Sigmoid colon (tissue), 7 donors: ENCODE data around the gene ARRB1. TPM values are rescaled to one million over a fixed set of nuclear protein-coding genes. Genes with fewer than 3 reads are reported as not detected.

ENCODE experiments used
- DNase-seq: peaks from one replicate; pipeline ENCODE4 v3.0.0-alpha.2; 2019
- H3K27ac ChIP-seq, 4 donors: fragments of 200-600 bp; sonication (generic); one replicate each; pipeline ENCODE4 v1.5.1; 2016 to 2019; ENCODE audit warnings: mild to moderate bottlenecking in 1 of 4
- H3K27me3 ChIP-seq, 3 donors: fragments of 200-600 bp; sonication (generic); one replicate each; pipeline ENCODE4 v1.5.1; 2019; ENCODE audit warnings: mild to moderate bottlenecking in 1 of 3
- H3K36me3 ChIP-seq, 4 donors: fragments of 200-600 bp; sonication (generic); one replicate each; pipeline ENCODE4 v1.5.1; 2016 to 2019
- H3K4me1 ChIP-seq, 4 donors: fragments of 200-600 bp; sonication (generic); one replicate each; pipeline ENCODE4 v1.5.1; 2017 to 2019
- H3K4me3 ChIP-seq, 4 donors: fragments of 200-600 bp; sonication (generic); one replicate each; pipeline ENCODE4 v1.5.1; 2017 to 2019; ENCODE audit warnings: mild to moderate bottlenecking in 2 of 4, moderate library complexity in 1 of 4
- H3K9me3 ChIP-seq, 4 donors: fragments of 200-600 bp in 3 of 4; sonication (generic) in 3 of 4; one replicate each; pipeline versions ENCODE4 v1.5.1 to v1.6.1; 2013 to 2019
- EP300 ChIP-seq, 4 donors: sonication (generic); formaldehyde crosslinking; IDR thresholded peaks; one replicate each; pipeline ENCODE4 v1.6.1; 2017; ENCODE audit warnings: antibody characterized with exemption in 4 of 4
- POLR2A ChIP-seq, 2 donors: fragments of 450-650 bp; IDR thresholded peaks; one replicate each; pipeline ENCODE4 v1.6.1; 2016; ENCODE audit warnings: antibody characterized with exemption in 2 of 2, mild to moderate bottlenecking in 2 of 2, moderate library complexity in 2 of 2
- POLR2AphosphoS5 ChIP-seq, 4 donors: sonication (generic); formaldehyde crosslinking; IDR thresholded peaks; one replicate each; pipeline ENCODE4 v1.6.1; 2017; ENCODE audit warnings: antibody characterized with exemption in 4 of 4
- WGBS, 2 donors: extraction: QIAGEN DNeasy Blood & Tissue Kit; methylation state at CpG; one replicate each; pipeline ENCODE4 v1.1.7; 2013; 5-methylcytosine and 5-hydroxymethylcytosine counted together
- intact Hi-C: fragments of 100-400 bp; cut with DNase I; formaldehyde crosslinking; loops from one replicate; pipeline ENCODE4 v1.15.1; 2023
- polyA plus RNA-seq, 3 donors: library from polyadenylated mRNA; stranded (reverse); fragments of 200-250 nt; gene quantifications; one replicate each; pipeline ENCODE4 v1.2.3, GENCODE V29; 2013
- total RNA-seq, 4 donors: library from RNA; depleted of rRNA; stranded (reverse); fragments of >200 nt; gene quantifications; one replicate each; pipeline ENCODE4 v1.1.0, GENCODE V29; 2016
- TF ChIP-seq, protein P1 (sequence below), 4 experiments: fragments of 450-650 bp in 3 of 4; fragments of 200-600 bp in 1 of 4; IDR thresholded peaks; one replicate each; pipeline ENCODE4 v1.5.1; 2016 to 2019; ENCODE audit warnings: antibody characterized with exemption in 4 of 4, mild to moderate bottlenecking in 3 of 4, moderate library complexity in 2 of 4
- donor health status: healthy with polysubstance abuse.
- donor health status: Bipolar disorder and iron deficiency.
- donor health status: healthy.

Gene ARRB1
- total and polyA plus RNA-seq, 7 donors = 24.0 to 96.7 (median 45.6) TPM

DNA sequence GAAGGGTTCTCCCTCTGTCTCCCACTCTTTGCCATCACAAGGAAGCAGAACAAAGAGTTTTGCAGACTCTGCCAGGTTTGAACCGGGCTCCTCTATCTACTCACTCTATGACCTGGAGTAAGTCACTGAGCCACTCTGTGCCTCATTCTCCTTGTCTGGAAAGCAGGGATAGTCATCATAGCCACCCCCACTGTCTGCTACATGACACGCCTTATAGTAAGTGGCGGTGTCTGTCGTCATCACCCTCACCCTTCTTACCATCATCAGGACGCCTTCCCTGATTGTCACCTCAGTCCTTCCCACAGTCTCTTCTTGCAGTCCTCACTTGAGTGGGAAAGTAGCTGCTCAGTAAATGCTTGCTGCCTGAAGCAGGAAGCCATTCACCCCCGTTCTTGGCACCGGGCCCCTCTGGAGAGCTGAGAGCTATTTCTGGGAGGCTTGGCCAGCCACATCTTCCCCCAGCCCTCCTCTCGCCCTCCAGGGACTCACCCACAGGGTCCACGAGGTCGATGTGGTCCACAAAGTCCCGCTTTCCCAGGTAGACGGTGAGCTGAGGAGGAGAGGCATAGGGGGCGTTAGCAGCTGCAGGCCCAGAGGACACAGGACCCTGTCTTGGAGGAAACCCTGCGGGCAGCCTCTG lies 64.5 kb downstream of the ARRB1 start:
- H3K36me3 ChIP-seq = peaks cover 22 to 68% (median 34%) of the 10 kb centered on the region in 4 donors
- peaks cover 0 to 2% (median 0%) of the 10 kb centered on the region in 4 donors for H3K4me1 ChIP-seq
- no peak for DNase-seq
- no peaks in the 10 kb centered on the region for H3K9me3 ChIP-seq
- no peak overlapping the region for H3K27ac ChIP-seq
- intact Hi-C loops = loop anchor here (10.0 kb wide), 1 partner anchor 248 kb away; no protein-coding TSS in a partner anchor
- H3K27me3 ChIP-seq = no peaks in the 10 kb centered on the region
- TF ChIP-seq EP300 (IDR thresholded peaks at IDR 0.05) (no peak), POLR2A (IDR thresholded peaks at IDR 0.05) (no peak), POLR2AphosphoS5 (IDR thresholded peaks at IDR 0.05) (no peak)
- TF ChIP-seq, protein P1, sequence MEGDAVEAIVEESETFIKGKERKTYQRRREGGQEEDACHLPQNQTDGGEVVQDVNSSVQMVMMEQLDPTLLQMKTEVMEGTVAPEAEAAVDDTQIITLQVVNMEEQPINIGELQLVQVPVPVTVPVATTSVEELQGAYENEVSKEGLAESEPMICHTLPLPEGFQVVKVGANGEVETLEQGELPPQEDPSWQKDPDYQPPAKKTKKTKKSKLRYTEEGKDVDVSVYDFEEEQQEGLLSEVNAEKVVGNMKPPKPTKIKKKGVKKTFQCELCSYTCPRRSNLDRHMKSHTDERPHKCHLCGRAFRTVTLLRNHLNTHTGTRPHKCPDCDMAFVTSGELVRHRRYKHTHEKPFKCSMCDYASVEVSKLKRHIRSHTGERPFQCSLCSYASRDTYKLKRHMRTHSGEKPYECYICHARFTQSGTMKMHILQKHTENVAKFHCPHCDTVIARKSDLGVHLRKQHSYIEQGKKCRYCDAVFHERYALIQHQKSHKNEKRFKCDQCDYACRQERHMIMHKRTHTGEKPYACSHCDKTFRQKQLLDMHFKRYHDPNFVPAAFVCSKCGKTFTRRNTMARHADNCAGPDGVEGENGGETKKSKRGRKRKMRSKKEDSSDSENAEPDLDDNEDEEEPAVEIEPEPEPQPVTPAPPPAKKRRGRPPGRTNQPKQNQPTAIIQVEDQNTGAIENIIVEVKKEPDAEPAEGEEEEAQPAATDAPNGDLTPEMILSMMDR (IDR thresholded peaks at IDR 0.05) = no peak
- no peak overlapping the region for H3K4me3 ChIP-seq
- 75 to 85% methylated on average over 14 of the region's 14 CpGs for WGBS, 2 donors

DNA sequence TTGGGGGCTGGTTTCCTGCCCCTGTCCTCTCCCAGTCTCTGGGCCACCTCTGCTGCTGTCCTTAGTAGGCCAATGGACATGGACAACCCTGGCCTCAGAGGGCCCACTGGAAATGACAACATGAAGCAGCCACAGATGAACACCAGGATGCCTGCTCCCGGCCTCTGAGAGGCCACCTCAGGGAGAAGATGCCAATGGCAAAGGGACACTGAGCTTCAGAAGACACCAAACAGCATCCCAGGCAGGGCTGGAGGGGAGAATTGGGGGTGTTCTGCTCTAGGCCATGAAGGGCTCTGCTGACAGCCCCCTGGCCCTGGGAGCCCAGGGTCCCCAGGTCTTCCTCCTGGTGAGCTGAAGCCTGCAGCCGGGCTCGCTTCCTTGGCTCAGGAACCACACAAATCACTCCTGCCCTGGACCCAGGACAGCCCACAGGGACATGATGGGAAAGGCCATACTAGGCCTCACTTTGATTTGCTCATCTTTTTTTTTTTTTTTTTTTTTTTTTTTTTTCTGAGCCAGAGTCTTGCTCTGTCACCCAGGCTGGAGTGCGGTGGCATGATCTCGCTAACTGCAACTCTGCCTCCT lies 65.6 kb downstream of the ARRB1 start:
- H3K27me3 ChIP-seq = no peaks in the 10 kb centered on the region
- peaks cover 22 to 75% (median 44%) of the 10 kb centered on the region in 4 donors for H3K36me3 ChIP-seq
- peaks cover 0 to under 1% (median 0%) of the 10 kb centered on the region in 4 donors for H3K4me1 ChIP-seq
- 97 to 98% methylated on average over 5 of the region's 5 CpGs for WGBS, 2 donors
- no peak for DNase-seq
- no peak overlapping the region for H3K4me3 ChIP-seq
- intact Hi-C loops = loop anchor here (10.0 kb wide), 1 partner anchor 249 kb away; no protein-coding TSS in a partner anchor
- no peak overlapping the region for H3K27ac ChIP-seq
- TF ChIP-seq POLR2A (IDR thresholded peaks at IDR 0.05) (no peak), EP300 (IDR thresholded peaks at IDR 0.05) (no peak), POLR2AphosphoS5 (IDR thresholded peaks at IDR 0.05) (no peak)
- TF ChIP-seq, protein P1 (IDR thresholded peaks at IDR 0.05) = no peak
- H3K9me3 ChIP-seq = no peaks in the 10 kb centered on the region

DNA sequence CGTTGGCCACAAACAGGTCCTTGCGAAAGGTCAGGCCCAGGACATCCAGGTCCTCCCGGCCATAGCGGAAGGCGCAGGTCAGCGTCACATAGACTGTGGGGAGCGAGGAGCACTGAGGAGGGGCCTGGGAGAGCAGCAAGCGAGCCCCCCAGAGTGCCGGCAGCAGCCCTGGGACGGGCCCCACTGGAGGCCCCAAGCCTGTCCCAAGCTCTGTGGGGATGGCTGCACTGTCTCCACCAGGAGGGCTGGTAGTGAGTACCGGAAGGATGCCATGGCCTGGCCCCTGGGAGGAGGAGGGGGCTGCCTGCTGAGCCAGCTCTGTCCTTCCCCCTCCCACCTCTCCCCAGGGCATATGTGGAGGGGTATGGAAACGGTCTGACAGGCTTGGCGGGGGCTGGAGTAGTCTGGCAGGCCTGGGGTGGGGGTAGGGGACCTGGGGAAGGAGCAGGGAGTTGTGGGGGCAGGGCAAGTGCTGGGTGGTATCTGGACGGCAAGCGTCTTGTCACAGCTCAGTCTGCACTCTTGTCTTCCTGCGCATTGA lies 68.0 kb downstream of the ARRB1 start:
- H3K36me3 ChIP-seq = peaks cover 27 to 81% (median 43%) of the 10 kb centered on the region in 4 donors
- TF ChIP-seq EP300 (IDR thresholded peaks at IDR 0.05) (no peak), POLR2AphosphoS5 (IDR thresholded peaks at IDR 0.05) (no peak), POLR2A (IDR thresholded peaks at IDR 0.05) (no peak)
- TF ChIP-seq, protein P1 (IDR thresholded peaks at IDR 0.05) = no peak
- peaks cover 0 to 12% (median 7%) of the 10 kb centered on the region in 4 donors for H3K4me1 ChIP-seq
- intact Hi-C loops = loop anchor here (10.0 kb wide), 1 partner anchor 251 kb away; no protein-coding TSS in a partner anchor
- H3K4me3 ChIP-seq = no peak overlapping the region
- no peaks in the 10 kb centered on the region for H3K27me3 ChIP-seq
- WGBS, 2 donors = 83 to 94% methylated on average over 16 of the region's 16 CpGs
- no peaks in the 10 kb centered on the region for H3K9me3 ChIP-seq
- no peak for DNase-seq
- H3K27ac ChIP-seq = no peak overlapping the region

DNA sequence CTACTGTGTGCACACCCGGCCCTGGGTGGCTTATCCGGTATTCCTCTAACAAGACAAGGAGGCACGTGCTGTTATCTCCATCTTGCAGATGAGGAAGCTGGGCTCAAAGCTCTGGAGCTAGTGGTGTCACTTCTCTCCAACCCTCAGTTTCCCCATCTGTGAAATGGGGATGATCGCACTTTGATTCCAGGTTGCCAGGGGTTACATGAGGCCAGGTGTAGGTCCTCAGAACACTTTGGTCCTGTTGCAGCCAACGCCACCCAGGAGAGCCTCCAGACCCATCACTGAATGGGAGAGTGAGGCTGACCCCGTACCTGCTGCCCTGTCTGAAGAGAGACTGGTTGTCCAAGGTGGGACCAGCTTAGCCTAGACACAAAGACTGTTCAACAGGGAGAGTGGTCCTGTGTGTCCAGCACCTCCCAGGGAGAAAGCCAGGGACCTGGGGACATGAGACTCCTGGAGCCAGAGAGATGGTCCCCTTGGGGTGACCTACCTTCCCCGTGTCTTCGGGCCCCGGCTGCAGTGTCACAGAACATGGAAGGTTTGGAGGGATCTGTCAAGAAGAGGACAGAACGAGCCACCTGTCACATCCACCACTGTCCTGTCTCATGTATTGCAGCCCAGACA lies 69.9 kb downstream of the ARRB1 start:
- TF ChIP-seq POLR2AphosphoS5 (IDR thresholded peaks at IDR 0.05) = no peak
- TF ChIP-seq POLR2A (IDR thresholded peaks at IDR 0.05) = no peak
- TF ChIP-seq, protein P1 (IDR thresholded peaks at IDR 0.05) = no peak
- TF ChIP-seq EP300 (IDR thresholded peaks at IDR 0.05) = no peak
- peak overlapping the region in 1 of 4 donors; percentile 20 for H3K27ac ChIP-seq
- peaks cover 0 to 12% (median 7%) of the 10 kb centered on the region in 4 donors for H3K4me1 ChIP-seq
- H3K4me3 ChIP-seq = no peak overlapping the region
- WGBS, 2 donors = 81 to 89% methylated on average over 10 of the region's 10 CpGs
- H3K27me3 ChIP-seq = no peaks in the 10 kb centered on the region
- H3K9me3 ChIP-seq = no peaks in the 10 kb centered on the region
- peak; percentile 63 for DNase-seq
- intact Hi-C loops = loop anchor here (2.0 to 10.0 kb wide), 2 partner anchors 45 to 253 kb away; no protein-coding TSS in a partner anchor
- H3K36me3 ChIP-seq = peaks cover 44 to 88% (median 49%) of the 10 kb centered on the region in 4 donors
